ENCODE measurements around the gene AQP1. TPM values are rescaled to one million over a fixed set of nuclear protein-coding genes. Genes with fewer than 3 reads are reported as not detected.

The AQP1 gene
- total RNA-seq, 1 donor from 2014 or later, result 67.8 TPM

DNA sequence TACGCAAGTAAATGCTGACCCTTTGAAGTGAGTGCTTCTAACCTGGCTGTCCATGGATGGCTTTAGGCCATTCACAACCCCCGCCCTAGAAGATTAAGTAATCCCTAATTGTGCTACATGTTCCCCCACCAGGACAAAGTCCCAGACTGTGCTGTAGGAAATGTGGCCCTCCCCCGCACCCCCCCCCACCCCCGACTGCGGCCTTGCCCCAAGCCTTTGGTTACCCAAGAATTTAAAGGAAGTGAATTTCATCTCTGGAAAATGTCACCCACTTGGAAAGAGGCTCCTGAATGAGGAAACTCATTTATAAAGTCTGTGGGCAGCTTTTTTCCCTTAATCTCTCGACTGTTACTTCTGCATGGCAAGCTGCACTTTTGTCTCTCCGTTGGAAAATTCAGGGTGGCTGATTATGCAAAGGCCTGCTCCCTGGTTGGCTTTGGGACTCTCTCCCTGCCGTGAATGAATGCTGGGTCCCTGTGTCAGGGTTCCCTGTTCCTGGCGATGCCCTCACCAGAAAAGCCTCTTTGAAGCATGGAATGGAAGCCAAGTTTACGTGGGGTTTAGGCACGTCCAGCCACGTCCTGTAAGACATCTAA, 31.4 kb upstream of the AQP1 start:
- H3K36me3 ChIP-seq (ENCODE audit: control insufficient read depth in 3 of 3, insufficient read depth in 3 of 3, low read length in 3 of 3), result peaks cover 0 to 8% (median 5%) of the 10 kb centered on the region in 3 donors
- H3K9ac ChIP-seq (ENCODE audit: low read depth in 1 of 3, low read length in 3 of 3), result no peak overlapping the region
- H3K4me3 ChIP-seq (ENCODE audit: low read length in 3 of 3), result no peak overlapping the region
- no peak overlapping the region for H3K27ac ChIP-seq (ENCODE audit: low read depth, low read length)
- no peaks in the 10 kb centered on the region for H3K27me3 ChIP-seq (ENCODE audit: control insufficient read depth in 3 of 3, insufficient read depth in 3 of 3, low read length in 3 of 3)
- no peaks in the 10 kb centered on the region for H3K9me3 ChIP-seq (ENCODE audit: control insufficient read depth in 3 of 3, low read length in 3 of 3)
- H3K4me1 ChIP-seq (ENCODE audit: control insufficient read depth in 3 of 3, insufficient read depth in 3 of 3, low read length in 3 of 3), result peaks cover 7 to 14% (median 9%) of the 10 kb centered on the region in 3 donors

DNA sequence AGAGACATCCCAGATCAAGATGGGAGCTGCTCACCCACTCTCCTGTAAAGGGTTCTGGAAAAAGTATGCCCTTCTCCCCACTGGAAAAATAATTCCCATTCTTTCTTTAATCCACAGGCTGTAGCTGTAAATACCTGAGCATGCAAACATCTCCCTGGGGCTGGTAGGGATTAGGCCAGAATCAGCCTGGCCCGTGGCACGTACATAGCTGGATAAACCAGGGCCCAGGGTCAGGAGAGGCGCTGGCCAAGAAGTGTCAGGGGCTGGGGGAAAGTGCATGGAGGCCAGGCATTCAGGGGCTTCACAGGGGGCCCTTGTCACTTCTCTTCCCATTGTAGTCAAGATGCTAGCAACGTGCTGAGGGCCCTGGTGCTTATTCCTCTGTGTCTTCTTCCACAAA, 30.7 kb upstream of the AQP1 start:
- Histone ChIP-seq H3K36me3 (ENCODE audit: control insufficient read depth in 3 of 3, insufficient read depth in 3 of 3, low read length in 3 of 3) (peaks cover 0 to 5% (median 1%) of the 10 kb centered on the region in 3 donors), H3K27ac (ENCODE audit: low read depth, low read length) (no peak overlapping the region), H3K9me3 (ENCODE audit: control insufficient read depth in 3 of 3, low read length in 3 of 3) (no peaks in the 10 kb centered on the region), H3K27me3 (ENCODE audit: control insufficient read depth in 3 of 3, insufficient read depth in 3 of 3, low read length in 3 of 3) (peaks cover 0 to 3% (median 0%) of the 10 kb centered on the region in 3 donors), H3K9ac (ENCODE audit: low read depth in 1 of 3, low read length in 3 of 3) (no peak overlapping the region), H3K4me1 (ENCODE audit: control insufficient read depth in 3 of 3, insufficient read depth in 3 of 3, low read length in 3 of 3) (peaks cover 9 to 14% (median 9%) of the 10 kb centered on the region in 3 donors), H3K4me3 (ENCODE audit: low read length in 3 of 3) (no peak overlapping the region)

DNA sequence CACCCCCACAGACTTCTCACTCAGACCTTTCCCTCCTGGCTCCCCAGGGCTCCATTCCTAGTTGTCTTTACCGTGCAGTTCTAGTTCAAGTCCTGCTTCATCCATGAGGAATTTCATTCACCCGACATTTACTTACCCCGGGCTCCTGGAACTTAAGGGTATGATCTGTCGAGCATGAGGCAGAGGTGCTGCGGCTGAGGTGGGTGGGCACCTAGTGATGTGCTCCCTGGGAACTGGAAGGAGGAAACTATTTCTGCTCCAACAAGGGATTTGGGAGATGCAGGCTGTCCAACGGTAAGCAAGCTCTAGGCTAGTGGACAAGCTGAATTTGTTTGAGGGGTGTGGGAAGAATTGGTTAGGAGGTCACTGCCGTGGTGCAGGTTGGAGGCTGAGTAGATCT, 30.2 kb upstream of the AQP1 start:
- no peaks in the 10 kb centered on the region for H3K9me3 ChIP-seq (ENCODE audit: control insufficient read depth in 3 of 3, low read length in 3 of 3)
- peaks cover 11 to 13% (median 13%) of the 10 kb centered on the region in 3 donors for H3K4me1 ChIP-seq (ENCODE audit: control insufficient read depth in 3 of 3, insufficient read depth in 3 of 3, low read length in 3 of 3)
- no peak overlapping the region for H3K9ac ChIP-seq (ENCODE audit: low read depth in 1 of 3, low read length in 3 of 3)

DNA sequence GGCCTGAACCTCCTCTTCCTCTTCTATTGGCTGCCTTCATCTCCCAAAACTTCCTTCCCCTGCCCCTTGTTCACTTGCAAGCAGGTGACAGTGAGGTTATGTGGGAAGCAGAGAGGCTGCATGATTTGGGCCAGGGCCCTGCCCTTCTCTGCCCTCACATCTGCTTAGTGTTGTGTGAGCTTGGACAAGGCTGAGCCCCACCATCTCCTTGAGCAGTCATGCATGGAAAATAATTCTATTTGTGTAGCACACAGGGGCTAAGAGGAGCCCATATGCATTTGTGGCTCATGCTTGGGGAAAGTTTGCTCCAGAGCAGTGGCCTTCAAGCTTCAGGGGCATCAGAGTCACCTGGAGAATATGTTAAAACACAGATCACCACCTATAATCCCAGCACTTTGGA, 26.8 kb upstream of the AQP1 start:
- Histone ChIP-seq H3K27me3 (ENCODE audit: control insufficient read depth in 3 of 3, insufficient read depth in 3 of 3, low read length in 3 of 3) (peaks cover 0 to 4% (median 0%) of the 10 kb centered on the region in 3 donors), H3K4me3 (ENCODE audit: low read length in 3 of 3) (no peak overlapping the region), H3K27ac (ENCODE audit: low read depth, low read length) (no peak overlapping the region), H3K9me3 (ENCODE audit: control insufficient read depth in 3 of 3, low read length in 3 of 3) (no peaks in the 10 kb centered on the region), H3K36me3 (ENCODE audit: control insufficient read depth in 3 of 3, insufficient read depth in 3 of 3, low read length in 3 of 3) (peaks cover 0 to 3% (median 2%) of the 10 kb centered on the region in 3 donors), H3K9ac (ENCODE audit: low read depth in 1 of 3, low read length in 3 of 3) (no peak overlapping the region), H3K4me1 (ENCODE audit: control insufficient read depth in 3 of 3, insufficient read depth in 3 of 3, low read length in 3 of 3) (peaks cover 7 to 26% (median 11%) of the 10 kb centered on the region in 3 donors)

More for the DNA sequence above, 30.2 kb upstream of the AQP1 start:
- no peak overlapping the region for H3K4me3 ChIP-seq (ENCODE audit: low read length in 3 of 3)
- H3K27ac ChIP-seq (ENCODE audit: low read depth, low read length), result no peak overlapping the region
- H3K27me3 ChIP-seq (ENCODE audit: control insufficient read depth in 3 of 3, insufficient read depth in 3 of 3, low read length in 3 of 3), result peaks cover 0 to 4% (median 0%) of the 10 kb centered on the region in 3 donors
- H3K36me3 ChIP-seq (ENCODE audit: control insufficient read depth in 3 of 3, insufficient read depth in 3 of 3, low read length in 3 of 3), result peaks cover 0 to 5% (median 0%) of the 10 kb centered on the region in 3 donors

DNA sequence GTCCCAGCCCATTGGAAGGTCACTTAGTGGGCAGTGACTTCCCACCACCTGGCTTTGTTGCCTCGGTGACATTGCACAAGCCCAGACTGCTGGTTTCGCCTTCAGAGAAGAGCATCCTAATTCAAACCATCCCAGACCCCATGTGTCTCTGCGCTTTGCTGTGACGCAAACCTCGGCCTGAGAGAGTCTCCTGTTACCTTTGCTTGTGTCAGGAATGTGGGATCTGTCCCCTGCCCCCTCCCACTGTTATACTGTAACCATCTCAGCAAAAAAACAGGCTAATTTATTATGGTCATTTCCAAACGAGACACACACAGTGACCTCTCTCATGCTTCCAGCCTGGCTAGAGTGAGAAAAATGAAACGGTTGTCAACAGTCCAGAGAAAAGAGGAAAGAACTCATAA, 25.0 kb upstream of the AQP1 start:
- Histone ChIP-seq H3K36me3 (ENCODE audit: control insufficient read depth in 3 of 3, insufficient read depth in 3 of 3, low read length in 3 of 3) (peaks cover 0 to 3% (median 2%) of the 10 kb centered on the region in 3 donors), H3K9ac (ENCODE audit: low read depth in 1 of 3, low read length in 3 of 3) (no peak overlapping the region), H3K9me3 (ENCODE audit: control insufficient read depth in 3 of 3, low read length in 3 of 3) (no peaks in the 10 kb centered on the region), H3K4me1 (ENCODE audit: control insufficient read depth in 3 of 3, insufficient read depth in 3 of 3, low read length in 3 of 3) (peaks cover 7 to 26% (median 11%) of the 10 kb centered on the region in 3 donors), H3K27me3 (ENCODE audit: control insufficient read depth in 3 of 3, insufficient read depth in 3 of 3, low read length in 3 of 3) (peaks cover 0 to 4% (median 0%) of the 10 kb centered on the region in 3 donors), H3K4me3 (ENCODE audit: low read length in 3 of 3) (no peak overlapping the region), H3K27ac (ENCODE audit: low read depth, low read length) (peak overlapping the region; percentile 51)

DNA sequence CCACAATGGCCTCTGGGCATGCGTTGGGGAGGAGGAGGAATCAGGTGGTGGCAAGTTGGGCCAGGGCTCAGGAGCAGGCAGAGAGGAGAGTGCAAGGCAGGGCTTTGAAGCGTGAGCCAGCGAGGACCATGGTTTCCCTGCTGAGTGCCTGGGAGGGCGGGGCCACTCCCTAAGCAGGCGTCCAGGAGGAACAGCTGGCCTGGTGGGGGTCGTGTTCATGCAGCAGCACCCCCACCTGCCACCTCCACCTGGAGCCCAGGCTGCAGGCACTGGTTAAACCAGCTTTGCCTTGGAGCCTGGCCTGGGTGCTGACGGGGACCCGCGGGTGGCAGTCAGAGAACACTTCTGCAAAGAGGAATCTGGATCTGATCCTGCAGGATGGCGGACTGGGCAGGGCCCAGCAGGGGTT, 24.2 kb upstream of the AQP1 start:
- peaks cover 0 to 4% (median 0%) of the 10 kb centered on the region in 3 donors for H3K27me3 ChIP-seq (ENCODE audit: control insufficient read depth in 3 of 3, insufficient read depth in 3 of 3, low read length in 3 of 3)

DNA sequence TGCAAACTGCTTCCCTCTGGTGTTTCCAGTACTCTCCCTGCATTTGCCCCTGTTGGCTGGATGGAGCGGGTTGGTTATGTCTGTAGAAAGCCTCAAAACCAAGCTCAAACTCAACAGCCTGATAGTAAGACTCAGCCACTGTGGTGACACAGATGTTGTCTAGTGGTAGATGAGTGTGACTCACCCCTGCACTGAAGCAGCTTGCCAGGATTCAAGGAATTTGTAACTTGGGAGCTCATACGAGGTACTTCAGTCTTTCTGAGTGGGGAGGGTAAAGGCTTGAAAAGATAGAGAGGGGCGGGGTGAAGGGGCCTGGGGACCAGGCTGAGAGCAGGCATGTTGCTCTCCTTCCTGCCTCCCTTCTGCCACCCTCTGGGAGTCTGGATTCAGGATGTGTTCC, 22.9 kb upstream of the AQP1 start:
- Histone ChIP-seq H3K27ac (ENCODE audit: low read depth, low read length) (peak overlapping the region; percentile 29), H3K4me1 (ENCODE audit: control insufficient read depth in 3 of 3, insufficient read depth in 3 of 3, low read length in 3 of 3) (peaks cover 17 to 39% (median 20%) of the 10 kb centered on the region in 3 donors)

More for the DNA sequence above, 24.2 kb upstream of the AQP1 start:
- Histone ChIP-seq H3K9ac (ENCODE audit: low read depth in 1 of 3, low read length in 3 of 3) (no peak overlapping the region), H3K9me3 (ENCODE audit: control insufficient read depth in 3 of 3, low read length in 3 of 3) (no peaks in the 10 kb centered on the region), H3K27ac (ENCODE audit: low read depth, low read length) (no peak overlapping the region), H3K4me3 (ENCODE audit: low read length in 3 of 3) (no peak overlapping the region), H3K36me3 (ENCODE audit: control insufficient read depth in 3 of 3, insufficient read depth in 3 of 3, low read length in 3 of 3) (peaks cover 0 to 3% (median 2%) of the 10 kb centered on the region in 3 donors), H3K4me1 (ENCODE audit: control insufficient read depth in 3 of 3, insufficient read depth in 3 of 3, low read length in 3 of 3) (peaks cover 7 to 27% (median 11%) of the 10 kb centered on the region in 3 donors)

DNA sequence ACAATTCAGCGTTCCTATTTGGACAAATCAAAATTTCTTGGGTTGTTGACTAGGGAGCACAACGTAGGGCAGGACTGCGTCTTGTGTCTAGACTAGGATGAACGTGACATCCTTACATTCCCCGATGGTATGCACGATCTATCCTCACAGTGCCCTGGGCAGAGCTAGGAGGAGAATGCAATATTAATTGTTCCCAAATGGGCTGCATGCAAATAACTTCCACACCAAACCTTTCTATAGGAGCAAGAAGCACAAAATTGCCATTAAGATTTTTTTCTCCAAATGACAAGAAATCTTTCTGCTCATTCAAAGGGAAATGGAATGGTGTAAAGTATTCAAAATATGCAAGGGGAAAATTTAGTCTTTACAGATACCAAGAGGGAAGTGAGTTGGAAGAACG, 21.4 kb upstream of the AQP1 start:
- Histone ChIP-seq H3K27me3 (ENCODE audit: control insufficient read depth in 3 of 3, insufficient read depth in 3 of 3, low read length in 3 of 3) (peaks cover 0 to 4% (median 0%) of the 10 kb centered on the region in 3 donors), H3K9me3 (ENCODE audit: control insufficient read depth in 3 of 3, low read length in 3 of 3) (no peaks in the 10 kb centered on the region), H3K4me3 (ENCODE audit: low read length in 3 of 3) (no peak overlapping the region), H3K4me1 (ENCODE audit: control insufficient read depth in 3 of 3, insufficient read depth in 3 of 3, low read length in 3 of 3) (peaks cover 30 to 54% (median 34%) of the 10 kb centered on the region in 3 donors), H3K36me3 (ENCODE audit: control insufficient read depth in 3 of 3, insufficient read depth in 3 of 3, low read length in 3 of 3) (peaks cover 0 to 2% (median 2%) of the 10 kb centered on the region in 3 donors), H3K9ac (ENCODE audit: low read depth in 1 of 3, low read length in 3 of 3) (no peak overlapping the region), H3K27ac (ENCODE audit: low read depth, low read length) (no peak overlapping the region)

More for the DNA sequence above, 22.9 kb upstream of the AQP1 start:
- peaks cover 0 to 5% (median 2%) of the 10 kb centered on the region in 3 donors for H3K36me3 ChIP-seq (ENCODE audit: control insufficient read depth in 3 of 3, insufficient read depth in 3 of 3, low read length in 3 of 3)
- peaks cover 0 to 4% (median 0%) of the 10 kb centered on the region in 3 donors for H3K27me3 ChIP-seq (ENCODE audit: control insufficient read depth in 3 of 3, insufficient read depth in 3 of 3, low read length in 3 of 3)
- no peak overlapping the region for H3K4me3 ChIP-seq (ENCODE audit: low read length in 3 of 3)
- no peaks in the 10 kb centered on the region for H3K9me3 ChIP-seq (ENCODE audit: control insufficient read depth in 3 of 3, low read length in 3 of 3)
- H3K9ac ChIP-seq (ENCODE audit: low read depth in 1 of 3, low read length in 3 of 3), result no peak overlapping the region

DNA sequence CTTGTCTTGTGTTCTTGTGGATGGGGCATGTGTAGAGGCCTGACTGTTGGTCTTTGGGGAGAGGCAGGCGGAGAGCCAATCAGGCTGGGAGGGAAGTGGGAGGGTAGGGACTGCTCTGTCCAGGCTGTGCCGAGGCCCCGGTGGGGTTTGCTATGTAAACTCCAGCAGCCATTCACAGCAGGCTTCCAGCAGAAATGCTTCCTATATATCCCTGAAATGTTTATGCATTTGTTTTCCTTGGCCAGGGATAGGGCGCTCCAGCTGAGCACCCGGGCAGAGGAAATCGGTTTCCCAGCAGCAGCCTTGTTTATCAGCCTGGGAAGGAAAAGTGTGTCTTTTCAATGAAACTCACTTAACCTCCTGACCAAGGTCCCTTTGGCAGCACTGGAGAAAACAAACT, 18.3 kb upstream of the AQP1 start:
- Histone ChIP-seq H3K9ac (ENCODE audit: low read depth in 1 of 3, low read length in 3 of 3) (peak overlapping the region in 1 of 3 donors; percentile 33), H3K36me3 (ENCODE audit: control insufficient read depth in 3 of 3, insufficient read depth in 3 of 3, low read length in 3 of 3) (peaks cover 0 to 2% (median 2%) of the 10 kb centered on the region in 3 donors), H3K9me3 (ENCODE audit: control insufficient read depth in 3 of 3, low read length in 3 of 3) (no peaks in the 10 kb centered on the region), H3K27ac (ENCODE audit: low read depth, low read length) (peak overlapping the region; percentile 81), H3K4me3 (ENCODE audit: low read length in 3 of 3) (no peak overlapping the region), H3K27me3 (ENCODE audit: control insufficient read depth in 3 of 3, insufficient read depth in 3 of 3, low read length in 3 of 3) (no peaks in the 10 kb centered on the region), H3K4me1 (ENCODE audit: control insufficient read depth in 3 of 3, insufficient read depth in 3 of 3, low read length in 3 of 3) (peaks cover 33 to 47% (median 42%) of the 10 kb centered on the region in 3 donors)

DNA sequence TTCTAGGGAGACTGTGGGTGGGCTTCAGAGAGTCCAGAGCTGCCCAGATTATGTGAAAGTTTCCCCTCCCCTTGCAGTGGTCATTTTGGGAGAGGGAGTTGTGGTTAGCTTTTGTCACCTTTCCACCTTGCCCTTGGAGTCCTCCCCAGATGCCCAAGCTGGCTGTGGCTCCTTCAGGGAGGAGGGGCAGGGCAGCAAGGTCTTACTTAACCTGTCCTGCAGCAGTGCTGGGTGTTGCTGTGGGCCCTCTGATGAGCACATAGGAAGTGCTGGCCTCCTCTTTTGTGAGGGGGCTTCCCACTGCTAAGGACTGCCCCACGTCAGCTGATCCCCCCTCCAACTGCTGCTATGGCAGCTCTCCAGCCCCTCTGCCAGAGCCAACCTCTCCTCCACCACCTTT, 17.6 kb upstream of the AQP1 start:
- Histone ChIP-seq H3K9me3 (ENCODE audit: control insufficient read depth in 3 of 3, low read length in 3 of 3) (no peaks in the 10 kb centered on the region), H3K4me1 (ENCODE audit: control insufficient read depth in 3 of 3, insufficient read depth in 3 of 3, low read length in 3 of 3) (peaks cover 33 to 44% (median 42%) of the 10 kb centered on the region in 3 donors), H3K27me3 (ENCODE audit: control insufficient read depth in 3 of 3, insufficient read depth in 3 of 3, low read length in 3 of 3) (no peaks in the 10 kb centered on the region), H3K27ac (ENCODE audit: low read depth, low read length) (peak overlapping the region; percentile 81), H3K4me3 (ENCODE audit: low read length in 3 of 3) (no peak overlapping the region), H3K9ac (ENCODE audit: low read depth in 1 of 3, low read length in 3 of 3) (no peak overlapping the region), H3K36me3 (ENCODE audit: control insufficient read depth in 3 of 3, insufficient read depth in 3 of 3, low read length in 3 of 3) (peaks cover 0 to 2% (median 2%) of the 10 kb centered on the region in 3 donors)
